NCI-H748 (cell line): ENCODE data around the gene HDLBP.

Experiments
- DNase-seq: peaks from one replicate; lab custom pipeline; 2025; ENCODE audit not compliant: unreplicated experiment; lab: John Stamatoyannopoulos, UW

HDLBP gene

DNA sequence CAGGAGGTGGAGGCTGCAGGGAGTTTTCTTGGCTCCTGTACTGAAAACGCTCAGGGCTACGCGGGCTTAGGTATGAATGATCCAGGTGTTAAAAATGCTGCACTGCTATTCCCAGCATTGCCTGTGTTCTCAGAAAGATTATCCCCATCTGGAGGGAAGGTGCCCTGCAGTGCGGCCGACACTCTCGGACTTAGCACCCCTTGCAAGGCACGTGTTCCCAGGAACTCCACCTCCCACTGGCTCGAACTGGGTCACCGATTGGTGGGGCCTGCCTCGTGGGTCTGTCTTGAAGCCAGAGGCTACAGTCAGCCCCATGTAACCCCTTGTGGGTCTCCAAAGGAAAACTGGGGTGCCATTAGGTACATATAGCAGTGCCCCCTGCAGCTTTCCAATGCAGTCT is 101.3 kb downstream of the HDLBP start:
- no peak for DNase-seq

DNA sequence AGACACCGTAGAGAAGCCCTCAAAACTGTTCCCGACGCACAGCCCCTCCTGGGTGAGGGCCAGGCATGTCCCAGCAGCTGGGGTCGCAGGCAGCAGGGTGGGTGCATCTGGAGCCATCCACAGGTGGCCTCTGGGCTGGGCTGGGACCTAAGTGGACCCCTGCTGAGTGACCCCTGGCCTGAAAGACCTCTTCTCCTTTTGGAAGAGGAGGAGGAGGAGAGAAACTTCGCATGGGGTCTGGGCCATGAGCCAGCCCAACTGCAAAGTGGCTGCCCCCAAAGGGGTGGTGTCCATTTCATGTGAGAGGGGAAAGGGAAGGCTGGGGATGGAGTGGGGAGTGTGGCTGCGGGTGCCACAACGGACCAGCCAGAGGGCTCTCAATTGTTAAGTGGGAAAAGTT is 101.9 kb downstream of the HDLBP start:
- DNase-seq: no peak

DNA sequence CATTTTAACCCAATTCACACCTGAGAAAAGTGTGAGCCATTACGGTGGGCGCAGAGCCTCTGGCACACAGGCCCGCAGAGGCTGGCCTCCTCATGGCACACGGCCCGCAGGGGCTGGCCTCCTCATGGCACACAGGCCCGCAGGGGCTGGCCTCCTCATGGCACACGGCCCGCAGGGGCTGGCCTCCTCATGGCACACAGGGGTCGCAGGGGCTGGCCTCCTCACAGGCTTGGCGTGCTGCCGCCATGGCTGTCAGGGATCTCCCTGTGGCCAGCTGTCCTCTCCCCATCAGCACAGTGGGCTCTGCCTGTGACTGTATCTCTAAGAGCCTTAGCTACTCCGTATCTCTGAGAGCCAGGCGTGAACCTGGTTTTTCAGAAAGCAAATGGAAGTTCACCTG is 102.4 kb downstream of the HDLBP start:
- no peak for DNase-seq

DNA sequence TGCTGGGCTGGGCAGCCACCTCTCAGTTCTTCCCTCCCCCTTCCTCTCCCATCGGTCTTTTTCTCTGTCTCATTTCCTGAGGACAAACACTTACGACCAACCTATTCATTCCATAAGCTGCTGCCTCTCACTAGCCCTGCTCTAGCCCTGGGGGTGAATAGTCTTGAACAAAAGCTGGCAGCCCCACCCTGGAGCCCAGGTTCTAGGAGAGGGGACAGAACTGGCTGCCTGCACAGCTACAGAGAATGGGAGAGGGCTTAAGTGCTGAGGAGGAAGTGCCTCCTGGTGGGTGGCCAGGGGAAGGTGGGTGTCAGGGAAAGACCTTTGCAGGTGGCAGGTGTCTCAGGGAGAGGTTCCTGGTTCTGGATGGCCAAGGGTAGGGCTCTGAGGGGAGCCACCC is 104.2 kb downstream of the HDLBP start:
- DNase-seq: peak; percentile 13

DNA sequence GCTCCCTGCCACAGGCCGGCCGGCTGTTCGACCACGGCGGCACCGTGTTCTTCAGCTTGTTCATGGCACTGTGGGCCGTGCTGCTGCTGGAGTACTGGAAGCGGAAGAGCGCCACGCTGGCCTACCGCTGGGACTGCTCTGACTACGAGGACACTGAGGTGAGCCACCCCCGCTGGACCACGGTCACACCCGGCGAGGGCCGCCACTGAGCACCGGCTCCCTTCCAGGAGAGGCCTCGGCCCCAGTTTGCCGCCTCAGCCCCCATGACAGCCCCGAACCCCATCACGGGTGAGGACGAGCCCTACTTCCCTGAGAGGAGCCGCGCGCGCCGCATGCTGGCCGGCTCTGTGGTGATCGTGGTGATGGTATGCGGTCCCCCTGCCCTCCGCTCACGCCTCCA is 106.2 kb downstream of the HDLBP start:
- no peak for DNase-seq

DNA sequence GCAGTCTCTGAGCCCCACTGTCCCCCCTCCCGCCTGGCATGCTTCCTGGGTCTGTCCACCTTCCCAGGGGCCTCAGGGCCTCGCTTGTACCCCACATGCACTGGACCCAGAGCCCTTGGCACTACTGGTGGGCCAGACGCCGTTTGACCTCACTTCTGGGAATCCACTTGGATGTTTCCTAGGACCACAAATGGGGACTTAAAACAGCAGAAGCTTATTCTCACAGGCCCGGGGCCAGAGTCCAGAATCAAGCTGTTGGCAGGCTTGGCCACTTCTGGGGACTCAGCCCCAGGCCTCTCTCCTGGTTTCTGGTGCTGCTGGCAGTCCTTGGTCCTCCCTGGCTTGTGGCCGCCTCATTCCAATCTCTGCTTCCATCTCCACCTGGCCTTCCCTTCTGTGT is 107.4 kb downstream of the HDLBP start:
- no peak for DNase-seq

DNA sequence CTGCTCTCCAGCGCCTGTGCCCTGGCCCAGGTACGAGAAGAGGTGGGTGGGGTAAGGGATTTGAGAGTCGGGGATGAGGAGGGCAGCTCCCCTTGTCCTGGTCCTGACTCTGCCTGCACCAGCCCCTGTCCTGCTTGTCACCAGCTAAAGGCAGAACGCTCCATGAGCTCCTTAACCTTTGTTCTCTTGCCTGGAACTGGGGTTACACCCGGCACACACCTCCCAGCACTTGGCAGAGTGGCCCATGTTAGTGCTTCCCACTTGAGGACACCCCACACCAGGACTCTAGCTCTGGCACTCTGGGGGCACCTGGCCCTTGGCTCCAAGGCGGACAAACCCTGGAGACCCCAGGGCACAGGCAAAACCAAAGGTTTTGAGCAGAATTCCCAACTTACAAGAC is 107.8 kb downstream of the HDLBP start:
- no peak for DNase-seq

DNA sequence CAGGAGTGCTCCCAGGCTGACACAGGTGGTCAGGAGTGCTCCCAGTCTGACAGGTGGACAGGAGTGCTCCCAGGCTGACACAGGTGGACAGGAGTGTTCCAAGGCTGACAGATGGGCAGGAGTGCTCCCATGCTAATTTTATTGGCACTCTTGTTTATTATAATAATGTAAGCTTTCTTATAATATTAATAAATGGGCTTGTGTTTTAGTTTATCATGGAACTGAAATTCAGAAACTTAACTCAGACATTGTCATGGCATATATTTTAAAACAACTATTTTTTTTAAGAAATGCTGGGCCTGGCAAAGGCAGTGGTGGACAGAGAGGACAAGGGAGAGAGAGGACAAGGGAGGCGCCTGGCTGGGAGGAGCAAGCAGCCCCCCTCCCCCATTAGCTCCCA is 108.3 kb downstream of the HDLBP start:
- no peak for DNase-seq

DNA sequence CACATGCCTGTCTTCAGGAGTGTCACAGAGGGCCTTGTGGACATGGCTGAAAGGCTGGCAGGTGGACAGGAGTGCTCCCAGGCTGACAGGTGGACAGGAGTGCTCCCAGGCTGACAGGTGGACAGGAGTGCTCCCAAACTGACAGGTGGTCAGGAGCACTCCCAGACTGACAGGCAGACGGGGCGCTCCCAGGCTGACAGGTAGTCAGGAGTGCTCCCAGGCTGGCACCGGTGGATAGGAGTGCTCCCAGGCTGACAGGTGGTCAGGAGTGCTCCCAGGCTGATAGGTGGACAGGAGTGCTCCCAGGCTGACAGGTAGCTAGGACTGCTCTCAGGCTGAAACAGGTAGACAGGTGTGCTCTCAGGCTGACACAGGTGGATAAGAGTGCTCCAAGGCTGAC is 110.4 kb downstream of the HDLBP start:
- DNase-seq: no peak

DNA sequence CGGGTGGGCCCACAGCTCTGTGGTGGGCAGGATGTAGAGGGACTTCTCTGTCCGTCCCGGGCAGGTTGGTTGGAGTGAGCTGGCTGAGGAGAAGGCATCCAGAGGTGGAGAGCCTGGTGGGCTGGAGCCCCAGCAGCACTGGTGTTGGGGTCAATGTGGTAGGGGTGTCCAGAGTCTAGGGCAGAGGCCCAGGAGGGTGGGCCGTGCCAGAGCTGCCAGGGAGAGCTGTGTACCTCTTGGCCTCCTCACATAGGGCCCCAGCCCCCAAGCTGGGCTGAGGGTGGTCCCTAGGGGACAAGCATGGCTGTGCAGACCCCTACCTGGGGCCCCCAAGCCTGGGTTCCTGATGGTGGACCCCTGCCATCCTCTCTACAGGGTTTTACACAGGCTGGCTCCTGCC is 111.0 kb downstream of the HDLBP start:
- no peak for DNase-seq

DNA sequence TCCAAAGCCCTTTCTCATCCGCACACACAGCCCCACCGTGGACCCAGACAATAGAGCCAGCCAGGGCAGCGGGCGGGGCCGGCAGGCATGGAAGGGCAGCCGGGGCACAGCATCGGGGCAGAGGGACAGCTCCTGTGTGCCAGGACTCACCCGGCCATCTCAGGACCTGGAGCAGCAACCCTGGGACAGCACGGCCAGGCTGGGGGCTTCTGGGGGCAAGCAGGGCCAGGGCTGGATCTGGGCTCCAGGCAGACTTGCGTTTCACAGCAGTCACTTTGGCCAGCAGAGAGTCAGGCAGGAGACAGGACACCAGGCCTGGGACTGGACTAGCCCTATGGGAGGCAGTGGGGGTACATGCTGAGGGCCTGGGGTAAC is 111.5 kb downstream of the HDLBP start:
- no peak for DNase-seq

DNA sequence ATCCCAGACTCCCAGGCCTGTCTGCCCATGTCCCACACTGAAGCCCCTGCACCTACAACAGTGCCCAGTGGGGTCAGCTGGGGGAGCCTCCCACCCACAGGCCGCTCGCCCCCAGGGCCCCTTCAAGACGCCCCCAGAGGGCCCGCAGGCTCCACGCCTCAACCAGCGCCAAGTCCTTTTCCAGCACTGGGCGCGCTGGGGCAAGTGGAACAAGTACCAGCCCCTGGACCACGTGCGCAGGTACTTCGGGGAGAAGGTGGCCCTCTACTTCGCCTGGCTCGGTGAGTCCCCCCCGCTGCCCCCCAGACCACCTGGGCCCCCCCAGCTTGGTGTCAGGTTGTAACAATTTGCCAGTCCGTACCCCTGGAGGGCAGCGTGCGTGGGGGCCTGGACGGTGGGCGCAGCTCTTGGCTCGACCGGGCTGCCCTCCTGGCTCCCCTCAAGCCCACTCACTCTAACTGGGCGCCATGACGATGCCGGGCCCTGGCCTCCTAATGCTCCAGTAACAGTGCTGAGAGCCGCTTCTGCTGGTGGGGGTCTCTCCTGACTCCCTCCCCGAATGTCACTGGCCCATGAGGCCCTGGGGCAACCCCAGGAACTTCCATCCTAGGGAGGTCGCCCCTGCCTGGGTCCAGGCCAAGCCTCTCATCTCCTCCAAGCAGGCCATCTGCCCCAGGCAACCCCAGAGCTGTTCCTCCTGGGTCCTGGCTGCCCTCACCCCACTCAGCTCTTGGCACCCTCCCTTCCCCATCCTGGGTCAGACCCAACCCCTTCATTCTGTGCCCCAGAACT is 112.1 kb downstream of the HDLBP start:
- DNase-seq: no peak

DNA sequence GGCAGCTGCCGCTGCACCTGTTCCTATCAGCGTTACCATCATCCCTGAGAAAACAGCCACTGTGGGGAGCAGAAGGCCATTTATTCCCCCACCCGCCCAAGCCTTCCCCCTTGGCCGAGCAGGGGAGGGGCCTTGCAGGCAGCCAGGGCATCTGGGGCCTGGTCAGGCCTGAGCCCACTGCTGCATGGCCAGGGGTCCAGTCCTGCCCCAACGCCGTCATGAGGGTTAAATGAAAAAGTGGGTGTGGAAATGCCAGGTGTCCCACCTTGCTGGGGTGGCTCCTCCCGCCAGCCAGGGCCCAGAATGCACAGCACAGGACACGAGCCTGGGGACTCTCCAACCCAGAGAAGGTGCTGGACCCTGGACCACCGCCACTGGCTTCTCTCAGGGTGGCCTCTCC is 112.8 kb downstream of the HDLBP start:
- DNase-seq: no peak

DNA sequence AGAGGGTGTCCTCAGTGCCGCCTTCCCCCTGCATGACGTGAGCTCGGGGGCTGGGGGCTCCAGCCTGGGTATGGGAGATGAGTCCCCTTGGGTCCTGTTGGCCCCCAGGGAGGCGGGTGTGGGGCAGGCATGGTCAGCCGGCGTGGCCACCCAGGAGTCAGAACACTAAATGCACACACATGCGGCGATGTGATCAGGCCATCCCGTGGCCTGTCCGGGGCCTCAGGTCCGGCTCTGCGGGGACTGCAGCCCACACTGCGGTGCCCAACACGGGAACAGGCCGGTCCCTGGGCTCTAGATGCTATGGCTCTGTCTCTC is 113.2 kb downstream of the HDLBP start:
- no peak for DNase-seq

DNA sequence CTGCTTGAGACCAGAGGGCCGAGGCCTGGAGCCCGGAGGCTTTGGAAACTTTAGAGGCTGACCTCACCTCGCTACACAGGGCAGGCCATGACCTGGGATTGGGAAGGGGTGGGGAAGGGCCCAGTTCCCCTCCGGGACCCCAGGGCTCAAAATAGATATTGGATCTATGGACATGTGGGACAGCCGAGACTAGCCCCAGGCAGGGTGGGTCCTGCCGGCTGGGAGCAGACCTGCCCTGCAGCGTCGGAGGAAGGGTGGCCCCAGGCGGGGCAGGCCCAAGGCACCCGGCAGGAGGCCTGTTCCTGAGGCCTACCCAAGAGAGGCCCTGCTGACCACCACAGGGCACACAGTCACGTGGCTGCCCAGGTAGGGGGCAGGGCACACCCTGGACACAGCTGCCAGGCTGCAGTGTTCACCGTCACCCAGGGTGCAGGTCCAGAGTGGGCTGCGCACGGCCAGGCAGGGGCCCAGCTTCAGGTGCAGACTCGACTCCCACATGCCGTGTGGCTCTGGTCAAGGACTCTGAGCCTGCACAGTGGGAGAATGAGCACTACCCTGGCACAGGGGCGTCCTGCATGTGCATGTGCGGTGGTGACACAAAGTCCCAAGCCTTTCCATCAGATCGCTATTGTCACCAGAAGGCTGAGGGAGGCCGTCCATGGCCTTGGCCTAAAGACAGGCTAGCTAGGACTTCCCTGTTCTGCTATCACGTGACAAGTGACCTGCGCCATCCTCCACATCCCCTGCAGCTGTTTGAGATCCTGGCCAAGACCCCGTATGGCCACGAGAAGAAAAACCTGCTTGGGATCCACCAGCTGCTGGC is 113.8 kb downstream of the HDLBP start:
- DNase-seq: no peak

DNA sequence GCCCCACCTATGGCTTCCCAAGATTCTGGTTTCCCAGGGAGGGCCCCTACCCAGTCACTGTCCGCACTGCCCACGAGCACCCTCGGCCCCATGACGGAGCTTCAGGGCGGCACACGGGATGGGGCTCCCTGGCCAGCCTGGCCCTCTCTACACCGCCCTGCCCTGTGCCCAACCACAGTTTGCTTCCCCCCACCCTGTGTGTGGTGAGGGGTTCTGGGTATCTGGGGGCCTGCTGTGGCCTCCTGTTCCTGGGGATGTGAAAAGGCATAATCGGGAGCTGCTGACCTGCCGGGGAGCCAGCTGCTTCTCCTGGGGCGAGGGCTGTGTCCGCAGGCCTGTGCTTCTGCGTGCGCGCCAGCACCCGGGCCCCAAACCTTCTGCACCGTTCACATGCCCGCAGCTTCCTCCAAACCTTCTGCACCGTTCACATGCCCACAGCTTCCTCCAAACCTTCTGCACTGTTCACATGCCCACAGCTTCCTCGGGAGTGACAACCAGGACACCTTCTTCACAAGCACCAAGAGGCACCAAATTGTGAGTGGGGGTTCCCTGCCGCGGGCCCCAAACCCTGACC is 114.6 kb downstream of the HDLBP start:
- DNase-seq: no peak

DNA sequence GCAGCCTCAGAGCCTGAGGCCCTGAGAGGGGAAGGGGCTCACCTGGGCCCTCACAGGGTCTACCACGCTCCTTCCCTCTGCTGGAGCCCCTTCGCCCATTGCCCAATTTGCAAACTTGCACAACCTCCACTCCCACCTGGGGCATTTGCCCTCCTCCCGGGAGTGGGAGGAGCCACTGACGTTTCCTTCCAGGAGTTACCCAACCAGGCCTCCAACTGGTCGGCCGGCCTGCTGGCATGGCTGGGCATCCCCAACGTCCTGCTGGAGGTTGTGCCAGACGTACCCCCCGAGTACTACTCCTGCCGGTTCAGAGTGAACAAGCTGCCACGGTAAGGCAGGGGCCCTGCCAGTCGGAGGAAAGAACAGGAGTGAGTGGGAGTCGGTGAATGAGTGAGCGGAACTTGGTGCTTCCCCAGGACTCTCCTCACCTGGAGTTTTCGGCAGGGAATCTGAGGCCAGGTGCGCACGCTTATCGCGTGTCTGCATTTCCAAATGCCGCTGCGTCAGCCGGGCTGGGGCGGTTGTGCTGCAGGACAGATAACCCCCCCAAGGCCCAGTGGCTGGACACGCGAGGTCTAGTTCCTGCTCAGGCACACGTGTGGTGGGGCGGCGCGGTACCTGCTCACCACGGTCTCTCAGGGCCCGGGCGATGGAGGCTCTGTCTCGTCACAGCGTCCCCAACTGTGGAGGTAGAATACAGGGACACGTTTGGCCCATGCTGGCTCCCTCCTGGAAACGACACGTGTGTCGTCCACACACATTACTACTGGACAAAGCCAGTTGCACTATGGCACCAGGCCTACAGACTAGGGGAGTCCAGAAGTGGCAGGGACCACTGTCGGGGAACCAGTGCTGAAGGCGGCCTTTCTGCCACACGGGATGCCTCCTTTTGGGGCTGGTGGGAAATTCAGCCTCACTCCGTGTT is 115.3 kb downstream of the HDLBP start:
- no peak for DNase-seq

DNA sequence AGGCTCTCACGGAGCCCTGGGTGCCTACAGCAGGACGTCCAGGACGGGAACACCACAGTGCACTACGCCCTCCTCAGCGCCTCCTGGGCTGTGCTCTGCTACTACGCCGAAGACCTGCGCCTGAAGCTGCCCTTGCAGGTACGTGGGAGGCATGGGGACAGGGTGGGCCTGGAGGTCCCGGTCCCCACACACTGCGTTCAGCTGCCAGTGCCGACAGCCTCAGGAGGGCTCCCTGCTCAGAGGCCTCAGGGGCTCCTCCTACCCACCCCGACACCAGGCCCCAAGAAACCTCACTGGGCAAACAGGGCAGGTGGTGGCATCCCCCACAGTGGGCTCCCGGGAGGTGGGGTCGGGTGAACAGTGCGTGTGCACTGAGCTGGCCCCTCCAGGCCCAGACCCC is 116.2 kb downstream of the HDLBP start:
- DNase-seq: no peak

DNA sequence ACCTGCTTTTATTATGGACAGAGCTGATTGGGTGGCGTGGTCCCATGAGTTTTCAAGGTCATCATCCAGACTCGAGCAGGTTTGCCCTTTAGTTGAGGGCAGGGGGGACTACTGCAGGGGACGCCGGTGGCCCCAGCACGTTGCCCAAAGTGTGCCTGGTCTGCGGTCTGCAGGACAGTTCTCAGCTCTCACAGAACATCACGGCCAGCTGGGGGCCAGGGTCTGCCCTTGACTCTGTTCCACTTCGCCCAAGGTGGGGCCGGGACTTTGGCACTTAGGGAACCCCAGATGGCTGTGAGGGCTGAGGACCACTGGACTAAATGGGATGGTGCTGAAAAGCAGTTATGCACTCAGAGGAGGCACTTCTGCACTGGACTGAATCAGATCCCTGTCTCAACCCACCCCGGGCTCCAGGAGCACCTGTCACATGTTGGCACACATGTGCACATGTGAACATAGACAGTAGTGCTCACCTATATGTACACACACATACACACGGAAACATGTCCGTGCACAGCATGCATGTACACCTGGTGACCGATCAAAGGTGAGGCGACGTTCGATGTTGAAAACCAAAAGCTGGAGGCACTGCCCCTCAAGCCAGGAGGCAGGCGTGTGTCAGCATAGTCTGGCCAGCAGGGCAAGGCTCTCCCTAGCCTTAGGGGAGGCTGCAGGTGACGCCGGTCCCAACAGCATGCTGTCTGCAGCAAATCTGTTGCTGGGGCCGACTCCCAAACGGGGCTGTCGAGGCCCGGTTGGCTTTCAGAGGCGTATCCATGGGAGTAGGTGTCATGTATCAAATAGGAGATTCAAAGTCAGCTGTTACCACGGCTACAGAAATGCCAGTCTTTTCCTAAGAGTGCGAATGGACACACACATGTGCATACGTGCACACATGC is 116.8 kb downstream of the HDLBP start:
- no peak for DNase-seq

DNA sequence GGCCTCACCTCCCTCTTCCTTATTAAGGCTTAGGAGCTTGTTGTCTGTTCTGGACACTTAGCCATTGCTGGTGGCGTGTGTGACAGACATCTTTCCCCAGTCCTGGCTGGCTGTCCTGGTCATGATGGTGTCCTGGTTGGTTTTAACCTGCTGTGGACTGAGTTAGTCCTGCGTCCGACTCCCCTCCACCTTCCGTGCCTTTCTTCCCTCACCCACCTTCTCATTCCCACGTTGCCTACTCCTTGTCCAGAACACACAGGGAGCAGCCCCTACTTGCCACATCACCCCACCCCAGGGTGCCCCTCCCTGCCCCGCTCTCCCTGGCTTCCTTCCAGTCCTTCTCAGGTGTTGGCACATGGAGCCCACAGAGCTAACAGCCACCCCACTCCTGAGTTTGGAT is 117.5 kb downstream of the HDLBP start:
- no peak for DNase-seq
